ENCODE measurements around the gene IL17B. TPM values are rescaled to one million over a fixed set of nuclear protein-coding genes. Genes with fewer than 3 reads are reported as not detected.

Gene IL17B
- polyA plus RNA-seq, 1 donor (not counting 4 experiments of a cell fraction or from before 2014, with no cell fraction given) = not detected

GRCh38 chr5:149389552-149390495 is 10.7 kb upstream of the IL17B start:
- Histone ChIP-seq H3K4me3 (ENCODE audit: control insufficient read depth in 2 of 3, extremely low read depth in 1 of 3, insufficient read depth in 2 of 3, low read depth in 1 of 3, low read length in 3 of 3) (no peak overlapping the region), H2AFZ (ENCODE audit: control insufficient read depth, low read length) (no peak overlapping the region), H3K4me2 (ENCODE audit: control insufficient read depth, extremely low read depth, insufficient read depth, low read depth, low read length) (no peak overlapping the region), H3K4me1 (ENCODE audit: control insufficient read depth, extremely low read depth, insufficient read depth, low read length) (no peaks in the 10 kb centered on the region), H3K9me1 (ENCODE audit: control insufficient read depth, extremely low read depth, insufficient read depth, low read length) (no peaks in the 10 kb centered on the region), H4K20me1 (ENCODE audit: control insufficient read depth, extremely low read depth, insufficient read depth, low read length) (no peaks in the 10 kb centered on the region), H3K9ac (ENCODE audit: control insufficient read depth, extremely low read depth, insufficient read depth, low read length) (no peak overlapping the region), H3K36me3 (ENCODE audit: control insufficient read depth in 2 of 2, extremely low read depth in 1 of 2, insufficient read depth in 2 of 2, low read length in 2 of 2) (no peaks in the 10 kb centered on the region), H3K27ac (ENCODE audit: control insufficient read depth, insufficient read depth, low read length) (no peak overlapping the region), H3K27me3 (ENCODE audit: control insufficient read depth, extremely low read depth, insufficient read depth, low read length) (no peaks in the 10 kb centered on the region), H3K9me3 (ENCODE audit: control insufficient read depth, low read depth, low read length) (no peaks in the 10 kb centered on the region), H3K79me2 (ENCODE audit: control insufficient read depth, insufficient read depth, low read length) (no peaks in the 10 kb centered on the region)
- no peak for DNase-seq (ENCODE audit: low read depth, low spot score)
- FAIRE-seq = no peak
- TF ChIP-seq CTCF (optimal IDR thresholded peaks at IDR 0.05 in 1 of 3, IDR thresholded peaks at IDR 0.05 in 1 of 3, conservative IDR thresholded peaks at IDR 0.05 in 1 of 3; ENCODE audit: extremely low read depth in 1 of 3, insufficient read depth in 2 of 3, low read length in 3 of 3) = no peak
- TF ChIP-seq EZH2 (IDR thresholded peaks at IDR 0.05; ENCODE audit: low read length) = no peak
- dilution Hi-C loops (cut with MboI; ENCODE audit: extremely low pct_ligation_motif_present, low sequenced_read_pairs) = no loop called here

- Histone ChIP-seq H3K4me2 (ENCODE audit: control insufficient read depth, extremely low read depth, insufficient read depth, low read depth, low read length) (no peak overlapping the region), H3K27me3 (ENCODE audit: control insufficient read depth, extremely low read depth, insufficient read depth, low read length) (no peaks in the 10 kb centered on the region), H3K27ac (ENCODE audit: control insufficient read depth, insufficient read depth, low read length) (no peak overlapping the region), H3K79me2 (ENCODE audit: control insufficient read depth, insufficient read depth, low read length) (no peaks in the 10 kb centered on the region), H2AFZ (ENCODE audit: control insufficient read depth, low read length) (no peak overlapping the region), H3K4me1 (ENCODE audit: control insufficient read depth, extremely low read depth, insufficient read depth, low read length) (no peaks in the 10 kb centered on the region), H3K9me1 (ENCODE audit: control insufficient read depth, extremely low read depth, insufficient read depth, low read length) (no peaks in the 10 kb centered on the region), H4K20me1 (ENCODE audit: control insufficient read depth, extremely low read depth, insufficient read depth, low read length) (no peaks in the 10 kb centered on the region), H3K9ac (ENCODE audit: control insufficient read depth, extremely low read depth, insufficient read depth, low read length) (no peak overlapping the region), H3K4me3 (ENCODE audit: control insufficient read depth in 2 of 3, extremely low read depth in 1 of 3, insufficient read depth in 2 of 3, low read depth in 1 of 3, low read length in 3 of 3) (no peak overlapping the region), H3K36me3 (ENCODE audit: control insufficient read depth in 2 of 2, extremely low read depth in 1 of 2, insufficient read depth in 2 of 2, low read length in 2 of 2) (no peaks in the 10 kb centered on the region), H3K9me3 (ENCODE audit: control insufficient read depth, low read depth, low read length) (no peaks in the 10 kb centered on the region)
- FAIRE-seq = no peak
- dilution Hi-C loops (cut with MboI; ENCODE audit: extremely low pct_ligation_motif_present, low sequenced_read_pairs) = no loop called here
- no peak for DNase-seq (ENCODE audit: low read depth, low spot score)
- TF ChIP-seq CTCF (optimal IDR thresholded peaks at IDR 0.05 in 1 of 3, IDR thresholded peaks at IDR 0.05 in 1 of 3, conservative IDR thresholded peaks at IDR 0.05 in 1 of 3; ENCODE audit: extremely low read depth in 1 of 3, insufficient read depth in 2 of 3, low read length in 3 of 3) (no peak), EZH2 (IDR thresholded peaks at IDR 0.05; ENCODE audit: low read length) (no peak)
Measured at GRCh38 chr5:149388498-149389190, 9.6 kb upstream of the IL17B start.

Data from keratinocyte (primary cell).